Trophoblast cell (in vitro differentiated cells and primary cell): ENCODE results near the gene ENPP1.

Experiments
- DNase-seq, 2 donors: peaks; one replicate each; pipeline ENCODE4 v3.0.0-alpha.2; 2016
- H2AFZ ChIP-seq: 2 replicates; pipeline ENCODE4 v1.6.1; 2013; ENCODE audit warnings: low read length, moderate library complexity, mild to moderate bottlenecking; ENCODE audit not compliant: insufficient read depth, poor library complexity
- H2AK5ac ChIP-seq: 2 replicates; pipeline ENCODE4 v1.6.1; 2013; ENCODE audit warnings: mild to moderate bottlenecking, low read length
- H2BK120ac ChIP-seq: 2 replicates; pipeline ENCODE4 v1.6.1; 2013; ENCODE audit warnings: low read length, mild to moderate bottlenecking, moderate library complexity; ENCODE audit not compliant: insufficient read depth, poor library complexity
- H2BK12ac ChIP-seq: 2 replicates; pipeline ENCODE4 v1.6.1; 2013; ENCODE audit warnings: mild to moderate bottlenecking, low read length, moderate library complexity
- H2BK5ac ChIP-seq: 2 replicates; pipeline ENCODE4 v1.6.1; 2013; ENCODE audit warnings: low read length, low read depth, moderate library complexity, mild to moderate bottlenecking; ENCODE audit not compliant: poor library complexity
- H3K14ac ChIP-seq: 2 replicates; pipeline ENCODE4 v1.6.1; 2013; ENCODE audit warnings: mild to moderate bottlenecking, low read length
- H3K18ac ChIP-seq: 2 replicates; pipeline ENCODE4 v1.6.1; 2013; ENCODE audit warnings: mild to moderate bottlenecking, low read length
- H3K23ac ChIP-seq: 2 replicates; pipeline ENCODE4 v1.6.1; 2013; ENCODE audit warnings: low read length
- H3K27ac ChIP-seq: 2 replicates; pipeline ENCODE4 v1.5.1; 2013; ENCODE audit warnings: low read depth, mild to moderate bottlenecking, inconsistent platforms, low read length, moderate library complexity
- H3K27me3 ChIP-seq: 2 replicates; pipeline ENCODE4 v1.6.1; 2013; ENCODE audit warnings: inconsistent platforms, mild to moderate bottlenecking, low read length, moderate library complexity; ENCODE audit not compliant: insufficient read depth
- H3K36me3 ChIP-seq, 2 experiments: 1 replicate in 1 of 2; 2 replicates in 1 of 2; pipeline ENCODE4 v1.6.1; 2013; ENCODE audit warnings: low read length in 2 of 2, mild to moderate bottlenecking in 2 of 2, moderate library complexity in 1 of 2; ENCODE audit not compliant: insufficient read depth in 2 of 2, control insufficient read depth in 1 of 2
- H3K4ac ChIP-seq: 2 replicates; pipeline ENCODE4 v1.6.1; 2013; ENCODE audit warnings: low read depth, mild to moderate bottlenecking, low read length, moderate library complexity
- H3K4me1 ChIP-seq, 2 experiments: 1 replicate in 1 of 2; 2 replicates in 1 of 2; pipeline ENCODE4 v1.6.1; 2013; ENCODE audit warnings: low read length in 2 of 2, mild to moderate bottlenecking in 2 of 2, moderate library complexity in 1 of 2; ENCODE audit not compliant: insufficient read depth in 2 of 2, control insufficient read depth in 1 of 2
- H3K4me2 ChIP-seq: 2 replicates; pipeline ENCODE4 v1.6.1; 2013; ENCODE audit warnings: inconsistent platforms, mild to moderate bottlenecking, low read length, moderate library complexity
- H3K4me3 ChIP-seq: 2 replicates; pipeline ENCODE4 v1.5.1; 2013; ENCODE audit warnings: mild to moderate bottlenecking, low read depth, low read length, inconsistent platforms
- H3K79me1 ChIP-seq: one replicate; pipeline ENCODE4 v1.6.1; 2013; ENCODE audit warnings: low read length
- H3K79me2 ChIP-seq: 2 replicates; pipeline ENCODE4 v1.6.1; 2013; ENCODE audit warnings: low read length, mild to moderate bottlenecking; ENCODE audit not compliant: control insufficient read depth, insufficient read depth, poor library complexity
- H3K9ac ChIP-seq: 2 replicates; pipeline ENCODE4 v1.6.1; 2013; ENCODE audit warnings: mild to moderate bottlenecking, low read length
- H3K9me3 ChIP-seq: 2 replicates; pipeline ENCODE4 v1.6.1; 2013; ENCODE audit warnings: low read depth, mild to moderate bottlenecking, control low read depth, inconsistent platforms, low read length; ENCODE audit not compliant: insufficient read depth
- H4K12ac ChIP-seq: 2 replicates; pipeline ENCODE4 v1.6.1; 2013; ENCODE audit warnings: low read depth, mild to moderate bottlenecking, low read length, moderate library complexity
- H4K8ac ChIP-seq: 2 replicates; pipeline ENCODE4 v1.6.1; 2013; ENCODE audit warnings: low read depth, mild to moderate bottlenecking, low read length, moderate library complexity
- H4K91ac ChIP-seq: one replicate; pipeline ENCODE4 v1.6.1; 2013; ENCODE audit warnings: low read depth, mild to moderate bottlenecking, low read length, moderate library complexity
- WGBS: extraction: QIAGEN DNeasy Blood & Tissue Kit; methylation state at CpG from one replicate; pipeline ENCODE4 v1.1.7; 2013; ENCODE audit warnings: missing lambda C conversion rate; ENCODE audit not compliant: insufficient read length, insufficient coverage; ENCODE audit errors: extremely low coverage; 5-methylcytosine and 5-hydroxymethylcytosine counted together

Gene ENPP1

DNA sequence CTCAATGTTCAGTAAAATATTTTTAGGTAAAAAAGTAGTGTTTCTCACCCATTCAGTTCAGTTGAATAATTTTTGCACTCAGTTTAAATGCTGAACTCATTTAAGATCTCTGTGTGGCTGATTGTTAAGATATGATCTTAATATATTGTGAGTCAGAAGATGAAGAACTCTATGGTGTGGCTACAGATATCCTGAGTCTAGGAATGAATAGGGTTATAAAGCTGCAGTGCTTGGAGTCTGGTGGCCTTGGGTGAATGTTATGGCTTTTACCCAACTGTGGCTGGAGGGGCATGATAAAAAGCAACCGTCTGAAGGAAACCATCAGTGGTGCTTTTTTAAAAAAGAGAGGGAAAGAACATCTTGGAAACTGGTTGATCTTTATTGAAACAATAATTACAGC, 77.4 kb downstream of the ENPP1 start:
- WGBS, result no CpG with 5 or more reads among the region's 1 CpG

DNA sequence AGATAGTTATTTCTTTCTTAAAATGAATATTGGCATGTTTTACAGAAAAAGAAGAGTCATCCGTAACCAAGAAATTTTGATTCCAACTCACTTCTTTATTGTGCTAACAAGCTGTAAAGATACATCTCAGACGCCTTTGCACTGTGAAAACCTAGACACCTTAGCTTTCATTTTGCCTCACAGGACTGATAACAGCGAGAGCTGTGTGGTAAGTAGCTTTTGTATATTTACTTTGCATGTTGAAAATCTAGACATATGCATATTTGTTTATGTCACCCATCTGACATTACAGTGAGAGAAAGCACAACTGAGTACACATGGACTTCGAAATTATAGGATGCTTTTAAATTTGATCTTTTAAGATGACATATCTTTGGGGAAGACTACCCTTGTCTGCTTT, 78.7 kb downstream of the ENPP1 start:
- no peak overlapping the region for H2AK5ac ChIP-seq
- no peak overlapping the region for H3K23ac ChIP-seq
- no peak overlapping the region for H2BK12ac ChIP-seq
- H2BK5ac ChIP-seq, result no peak overlapping the region
- H4K91ac ChIP-seq, result no peak overlapping the region
- no peak overlapping the region for H2BK120ac ChIP-seq
- no peak overlapping the region for H3K4me3 ChIP-seq
- H3K4me2 ChIP-seq, result no peak overlapping the region
- WGBS, result no CpG with 5 or more reads among the region's 4 CpGs
- no peaks in the 10 kb centered on the region for H3K79me1 ChIP-seq
- H3K14ac ChIP-seq, result no peak overlapping the region
- no peak overlapping the region for H3K27ac ChIP-seq
- no peak overlapping the region for H4K8ac ChIP-seq
- H3K9ac ChIP-seq, result no peak overlapping the region
- no peak overlapping the region for H4K12ac ChIP-seq
- H2AFZ ChIP-seq, result no peak overlapping the region
- no peaks in the 10 kb centered on the region for H3K27me3 ChIP-seq
- no peak overlapping the region for H3K4ac ChIP-seq
- H3K18ac ChIP-seq, result no peak overlapping the region
- no peaks in the 10 kb centered on the region for H3K4me1 ChIP-seq
- H3K9me3 ChIP-seq, result no peaks in the 10 kb centered on the region
- no peaks in the 10 kb centered on the region for H3K79me2 ChIP-seq
- DNase-seq, result no peak
- H3K36me3 ChIP-seq, result peaks cover 0 to 1% of the 10 kb centered on the region in 2 experiments

More for the DNA sequence above, 77.4 kb downstream of the ENPP1 start:
- no peak overlapping the region for H3K27ac ChIP-seq
- H3K18ac ChIP-seq, result no peak overlapping the region
- H2AK5ac ChIP-seq, result no peak overlapping the region
- H3K4me1 ChIP-seq, result no peaks in the 10 kb centered on the region
- no peaks in the 10 kb centered on the region for H3K79me2 ChIP-seq
- H3K23ac ChIP-seq, result no peak overlapping the region
- H3K4ac ChIP-seq, result no peak overlapping the region
- no peak overlapping the region for H3K9ac ChIP-seq
- no peak overlapping the region for H4K91ac ChIP-seq
- H2AFZ ChIP-seq, result no peak overlapping the region
- no peak overlapping the region for H4K8ac ChIP-seq
- no peaks in the 10 kb centered on the region for H3K27me3 ChIP-seq
- no peaks in the 10 kb centered on the region for H3K79me1 ChIP-seq
- H3K9me3 ChIP-seq, result no peaks in the 10 kb centered on the region
- H2BK5ac ChIP-seq, result no peak overlapping the region
- no peak overlapping the region for H2BK120ac ChIP-seq
- no peak overlapping the region for H3K4me3 ChIP-seq
- H3K36me3 ChIP-seq, result no peaks in the 10 kb centered on the region
- H2BK12ac ChIP-seq, result no peak overlapping the region
- no peak overlapping the region for H4K12ac ChIP-seq
- no peak for DNase-seq
- no peak overlapping the region for H3K4me2 ChIP-seq
- H3K14ac ChIP-seq, result no peak overlapping the region

DNA sequence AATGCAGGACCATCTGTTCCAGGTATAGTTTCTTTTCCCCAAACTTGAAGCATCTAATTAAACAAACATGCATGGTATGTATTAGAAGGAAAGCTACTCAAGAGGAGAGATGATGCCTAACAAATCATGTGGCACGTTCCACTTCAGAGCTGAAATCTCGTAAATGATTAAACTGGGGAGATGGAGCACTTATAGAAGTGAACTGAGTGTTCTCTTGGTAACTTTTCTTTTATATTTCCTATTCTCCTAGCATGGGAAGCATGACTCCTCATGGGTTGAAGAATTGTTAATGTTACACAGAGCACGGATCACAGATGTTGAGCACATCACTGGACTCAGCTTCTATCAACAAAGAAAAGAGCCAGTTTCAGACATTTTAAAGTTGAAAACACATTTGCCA, 82.3 kb downstream of the ENPP1 start:
- H3K4me2 ChIP-seq, result no peak overlapping the region
- H3K14ac ChIP-seq, result no peak overlapping the region

DNA sequence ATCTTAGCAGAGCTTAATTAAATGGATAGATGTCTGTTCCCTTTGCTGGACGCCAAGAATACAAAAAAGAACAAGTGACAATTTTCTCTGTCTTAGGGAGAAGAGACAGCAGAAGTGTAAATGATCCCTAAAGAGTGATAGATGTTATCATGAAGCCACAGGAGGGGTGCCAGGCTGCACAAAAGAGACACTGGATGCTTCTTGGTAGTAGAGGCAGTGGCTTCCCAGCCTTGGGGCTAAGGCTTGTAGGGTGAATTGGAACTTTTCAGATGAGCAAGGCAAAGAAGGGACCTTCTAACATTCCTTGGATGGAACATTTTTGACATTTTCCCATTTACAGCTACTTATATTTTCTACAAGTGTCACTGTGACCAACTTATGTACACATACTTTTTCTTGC, 85.4 kb downstream of the ENPP1 start:
- H3K27me3 ChIP-seq, result no peaks in the 10 kb centered on the region
- peaks cover 0 to 1% of the 10 kb centered on the region in 2 experiments for H3K36me3 ChIP-seq
- H3K9ac ChIP-seq, result no peak overlapping the region
- DNase-seq, result no peak
- no peak overlapping the region for H3K23ac ChIP-seq
- no peak overlapping the region for H3K27ac ChIP-seq
- no peak overlapping the region for H2AFZ ChIP-seq
- no peak overlapping the region for H3K14ac ChIP-seq
- H3K4me3 ChIP-seq, result no peak overlapping the region
- no peak overlapping the region for H3K4me2 ChIP-seq
- no peaks in the 10 kb centered on the region for H3K4me1 ChIP-seq
- H3K79me2 ChIP-seq, result no peaks in the 10 kb centered on the region
- H4K8ac ChIP-seq, result no peak overlapping the region
- no peak overlapping the region for H2BK5ac ChIP-seq
- no peak overlapping the region for H4K91ac ChIP-seq
- no peak overlapping the region for H3K4ac ChIP-seq
- no peaks in the 10 kb centered on the region for H3K9me3 ChIP-seq
- H3K79me1 ChIP-seq, result no peaks in the 10 kb centered on the region
- H4K12ac ChIP-seq, result no peak overlapping the region
- H2BK12ac ChIP-seq, result no peak overlapping the region
- no peak overlapping the region for H3K18ac ChIP-seq
- WGBS, result no CpG with 5 or more reads among the region's 1 CpG
- H2AK5ac ChIP-seq, result no peak overlapping the region
- H2BK120ac ChIP-seq, result no peak overlapping the region

More for the DNA sequence above, 82.3 kb downstream of the ENPP1 start:
- Histone ChIP-seq H4K8ac (no peak overlapping the region), H2BK120ac (no peak overlapping the region), H3K36me3 (peaks cover 0 to 1% of the 10 kb centered on the region in 2 experiments), H4K12ac (no peak overlapping the region), H3K4me3 (no peak overlapping the region), H3K27ac (no peak overlapping the region), H3K9ac (no peak overlapping the region), H2BK5ac (no peak overlapping the region), H3K9me3 (no peaks in the 10 kb centered on the region), H3K4me1 (no peaks in the 10 kb centered on the region), H3K79me2 (no peaks in the 10 kb centered on the region), H2AK5ac (no peak overlapping the region), H3K18ac (no peak overlapping the region), H3K27me3 (no peaks in the 10 kb centered on the region), H4K91ac (no peak overlapping the region), H3K23ac (no peak overlapping the region), H2BK12ac (no peak overlapping the region), H3K79me1 (no peaks in the 10 kb centered on the region), H2AFZ (no peak overlapping the region), H3K4ac (no peak overlapping the region)
- no peak for DNase-seq
- no CpG with 5 or more reads among the region's 3 CpGs for WGBS
